ENCODE measurements around the gene S100Z. TPM values are rescaled to one million over a fixed set of nuclear protein-coding genes. Genes with fewer than 3 reads are reported as not detected.

S100Z gene
- total and polyA plus RNA-seq, 10 of the 15 experiments (the other 5 are each of a cell fraction or from before 2014, with no cell fraction given), result 0.12 to 0.51 (median 0.30) TPM; not detected in 2

GRCh38 chr5:76859591-76860247 is 9.9 kb downstream of the S100Z start (continued):
- no peak for TF ChIP-seq E2F4 (IDR thresholded peaks at IDR 0.05; ENCODE audit: low read depth, low read length)
- TF ChIP-seq SMAD1 (IDR thresholded peaks at IDR 0.05; ENCODE audit: low read depth, partially characterized antibody), result no peak
- no peak for TF ChIP-seq SMARCA5 (IDR thresholded peaks at IDR 0.05)
- TF ChIP-seq HCFC1 (IDR thresholded peaks at IDR 0.05; ENCODE audit: low read length), result no peak
- TF ChIP-seq HDGF (IDR thresholded peaks at IDR 0.05), result no peak
- TF ChIP-seq RELA (IDR thresholded peaks at IDR 0.05; ENCODE audit: borderline replicate concordance, partially characterized antibody), result no peak

- RAD21 ChIA-PET (ENCODE audit: unreplicated experiment), result no interaction called here
- Histone ChIP-seq H3K36me3 (ENCODE audit: control insufficient read depth in 2 of 2, insufficient read depth in 2 of 2, low read length in 1 of 2) (no peaks in the 10 kb centered on the region), H3K27ac (ENCODE audit: control insufficient read depth, insufficient read depth) (no peak overlapping the region), H4K20me1 (ENCODE audit: control insufficient read depth, insufficient read depth) (no peaks in the 10 kb centered on the region), H3K79me2 (ENCODE audit: control insufficient read depth, insufficient read depth, low read length) (no peaks in the 10 kb centered on the region), H3K9ac (ENCODE audit: control insufficient read depth, insufficient read depth, low read length) (no peak overlapping the region), H3K9me3 (replicated peaks; ENCODE audit: control insufficient read depth, insufficient read depth, low read length) (no peaks in the 10 kb centered on the region), H3K4me3 (no peak overlapping the region), H3K27me3 (replicated peaks in 1 of 2; ENCODE audit: control insufficient read depth in 2 of 2, insufficient read depth in 2 of 2, low read length in 1 of 2) (no peaks in the 10 kb centered on the region), H3K4me2 (ENCODE audit: control insufficient read depth, insufficient read depth) (no peak overlapping the region), H3K4me1 (ENCODE audit: control insufficient read depth, insufficient read depth, low read length) (no peaks in the 10 kb centered on the region), H2AFZ (ENCODE audit: control insufficient read depth, low read depth, low read length) (no peak overlapping the region)
- CTCF ChIA-PET, result interaction anchor here (0.8 to 1.1 kb wide), 2 partner anchors 262 to 576 kb away, joined by 3 read pairs; no protein-coding TSS in a partner anchor
- in situ Hi-C loops (cut with MboI) (no loop called here), intact Hi-C loops (cut with micrococcal nuclease; ENCODE audit: unreplicated experiment) (loop anchor here (10.0 kb wide), 2 partner anchors 383 to 573 kb away; no protein-coding TSS in a partner anchor)
- no peak for FAIRE-seq
- no peak for ATAC-seq
- BruUV-seq (replicated peaks), result no TSS peak
- SMC1A ChIA-PET (ENCODE audit: uncharacterized antibody, unreplicated experiment), result interaction anchor here (0.6 to 1.6 kb wide), 5 partner anchors 8 to 1269 kb away, joined by 3 to 8 read pairs (median 3); no protein-coding TSS in a partner anchor
- 70% methylated on average over 5 of the region's 5 CpGs for WGBS (ENCODE audit: insufficient coverage, insufficient replicate concordance, low lambda C conversion rate, missing lambda C conversion rate)
- DNase-seq (ENCODE audit: low read depth, low spot score), result no peak
- POLR2A ChIA-PET, result no interaction called here
- no peak for TF ChIP-seq SUPT20H (IDR thresholded peaks at IDR 0.05; ENCODE audit: borderline replicate concordance, control insufficient read depth, low read depth, low read length)
- no peak for TF ChIP-seq TCF3 (IDR thresholded peaks at IDR 0.05; ENCODE audit: borderline replicate concordance, insufficient read depth, low read depth, low read length)
- TF ChIP-seq SREBF1 (IDR thresholded peaks at IDR 0.05; ENCODE audit: low read length), result no peak
- no peak for TF ChIP-seq NFYA (IDR thresholded peaks at IDR 0.05; ENCODE audit: borderline replicate concordance, low read depth, low read length)
- TF ChIP-seq RB1 (IDR thresholded peaks at IDR 0.05; ENCODE audit: borderline replicate concordance), result no peak
- TF ChIP-seq NRF1 (conservative IDR thresholded peaks at IDR 0.05; ENCODE audit: low read depth, low read length), result no peak
- TF ChIP-seq CTCF (IDR thresholded peaks at IDR 0.05 in 2 of 3, conservative IDR thresholded peaks at IDR 0.05 in 1 of 3; ENCODE audit: control insufficient read depth in 2 of 3, extremely low read depth in 1 of 3, insufficient read depth in 1 of 3, low read depth in 3 of 3, low read length in 3 of 3), result no peak
- no peak for TF ChIP-seq SMAD1 (IDR thresholded peaks at IDR 0.05; ENCODE audit: low read depth, partially characterized antibody)
- TF ChIP-seq SP1 (IDR thresholded peaks at IDR 0.05; ENCODE audit: low read depth, low read length), result no peak
- TF ChIP-seq IRF4 (IDR thresholded peaks at IDR 0.05; ENCODE audit: low read depth, low read length), result no peak
- no peak for TF ChIP-seq PKNOX1 (IDR thresholded peaks at IDR 0.05)
- no peak for TF ChIP-seq MTA2 (IDR thresholded peaks at IDR 0.05; ENCODE audit: low read depth)
- TF ChIP-seq ESRRA (IDR thresholded peaks at IDR 0.05; ENCODE audit: low read length), result no peak
- no peak for TF ChIP-seq IKZF2 (IDR thresholded peaks at IDR 0.05)
- no peak for TF ChIP-seq ZNF24 (IDR thresholded peaks at IDR 0.05)
These were observed 11.8 kb downstream of the S100Z start for GRCh38 chr5:76861612-76862011.
